Stimulated activated CD4-positive, alpha-beta T cell treated with anti-CD3 and anti-CD28 coated beads, Interleukin-1b, Interleukin-23, amount 100 ng/mL, for 48 hours (primary cell): Measurements from ENCODE around the gene NEK2.
"Not testable (repeated sequence)": the region's sequence is repeated elsewhere in the genome, so short reads cannot be mapped to it uniquely, and the experiment has no call there.

Source experiments
- DNase-seq: peaks from one replicate; pipeline ENCODE4 v3.0.0-alpha.2; 2020

NEK2 gene

GRCh38 chr1:211693911-211694310 is 18.5 kb upstream of the NEK2 start:
- DNase-seq = not testable (repeated sequence)

DNA sequence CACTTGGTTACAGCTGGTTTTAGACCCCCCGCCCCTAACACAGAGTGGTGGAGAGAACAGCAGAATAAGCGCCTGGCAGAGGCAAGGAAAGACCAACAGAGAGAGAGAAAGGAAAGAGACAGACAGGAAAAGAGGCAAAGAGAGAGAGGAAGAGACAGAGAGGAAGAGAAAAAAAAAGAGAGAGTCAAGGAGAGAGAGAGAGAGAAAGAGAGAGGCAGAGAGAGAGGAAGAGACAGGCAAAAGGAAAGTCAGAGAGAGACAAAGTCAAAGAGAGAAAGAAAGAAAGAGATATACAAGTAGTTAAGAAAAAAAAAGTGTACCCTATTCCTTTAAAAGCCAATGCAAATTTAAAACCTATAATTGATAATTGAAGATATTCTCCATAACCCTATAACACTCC is 13.0 kb upstream of the NEK2 start:
- no peak for DNase-seq

- DNase-seq = no peak
Observed at GRCh38 chr1:211687462-211688215, 12.2 kb upstream of the NEK2 start.

- DNase-seq = no peak
Observed at GRCh38 chr1:211685823-211686222, 10.4 kb upstream of the NEK2 start.

DNA sequence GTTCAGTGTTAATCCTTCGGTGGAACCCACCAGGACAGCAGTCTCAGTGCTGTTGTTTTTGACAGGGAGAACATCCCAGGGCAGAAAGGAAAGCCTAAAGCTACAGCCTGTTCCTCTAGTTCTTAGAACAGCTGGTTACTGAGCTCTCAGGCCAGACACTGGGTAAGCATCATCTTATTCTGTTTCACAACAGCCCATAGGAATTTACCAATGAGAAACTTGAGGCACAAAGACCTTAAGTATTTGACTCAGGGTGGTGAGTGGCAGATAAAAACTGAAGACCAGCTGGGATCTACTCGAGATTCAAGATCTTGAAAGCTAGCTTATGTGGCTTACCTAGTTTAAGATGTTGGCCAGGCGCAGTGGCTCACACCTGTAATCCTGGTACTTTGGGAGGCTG is 9.4 kb upstream of the NEK2 start:
- DNase-seq = no peak

DNA sequence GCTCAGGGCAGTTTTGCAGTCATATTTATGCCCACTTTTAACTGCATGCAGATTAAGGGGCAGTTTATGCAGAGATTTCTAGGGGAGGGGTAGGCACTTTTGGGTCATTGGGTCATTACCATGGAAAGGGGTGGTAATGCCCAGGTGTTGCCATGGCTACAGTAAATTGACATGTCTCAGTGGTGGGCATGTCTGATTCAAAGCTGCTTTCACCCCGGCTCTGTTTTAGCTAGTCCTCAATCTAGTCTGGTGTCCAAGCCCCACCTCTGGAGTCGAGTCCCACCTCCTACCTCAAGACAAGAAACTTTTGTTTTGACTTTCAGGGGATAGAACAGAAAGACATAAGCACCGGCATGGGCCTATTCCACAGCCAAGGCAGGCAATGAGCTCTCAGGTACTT is 8.9 kb upstream of the NEK2 start:
- DNase-seq = no peak

DNA sequence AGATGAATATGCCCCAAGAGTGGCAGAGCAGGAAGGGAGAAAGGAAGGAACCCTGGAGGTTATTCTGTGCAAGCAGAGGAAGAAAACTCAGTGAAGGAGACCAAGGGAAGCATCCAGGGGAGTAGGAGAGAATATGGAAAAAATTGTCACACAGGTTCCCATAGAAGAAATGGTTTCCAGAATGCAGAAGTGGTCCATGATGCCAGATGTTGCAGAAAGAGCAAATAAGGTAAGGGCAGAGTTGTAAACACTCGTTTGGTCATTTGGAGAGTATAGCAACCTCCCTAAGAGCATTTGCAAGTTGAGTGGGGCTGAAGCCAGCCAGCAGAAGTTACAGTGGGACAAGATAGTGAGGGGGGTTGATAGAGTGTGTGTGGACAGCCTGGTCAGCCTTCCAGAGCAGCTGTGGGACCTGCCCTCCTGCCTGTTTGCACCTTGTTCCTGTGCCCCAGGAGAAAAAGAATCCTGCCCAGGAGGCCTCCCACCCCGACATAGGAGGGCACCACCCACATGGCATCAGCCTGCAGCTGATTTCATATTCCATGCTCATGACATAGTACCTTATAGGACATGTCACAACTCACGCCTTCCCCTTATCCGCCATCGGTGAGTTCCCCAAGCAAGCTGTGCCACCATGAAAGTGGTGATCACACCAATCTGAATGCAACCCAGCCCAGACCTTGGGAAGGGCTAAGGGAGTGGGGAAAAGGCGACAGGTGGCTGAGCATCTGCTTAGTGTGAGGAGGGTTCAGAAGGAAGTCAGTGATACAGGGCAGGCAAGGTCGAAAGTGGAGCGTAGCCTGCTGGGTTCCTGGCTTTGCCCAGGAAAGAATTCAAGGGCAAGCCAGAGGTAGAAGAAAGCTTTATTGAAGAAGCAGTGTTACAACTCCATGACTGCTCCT is 8.2 kb upstream of the NEK2 start:
- no peak for DNase-seq

DNA sequence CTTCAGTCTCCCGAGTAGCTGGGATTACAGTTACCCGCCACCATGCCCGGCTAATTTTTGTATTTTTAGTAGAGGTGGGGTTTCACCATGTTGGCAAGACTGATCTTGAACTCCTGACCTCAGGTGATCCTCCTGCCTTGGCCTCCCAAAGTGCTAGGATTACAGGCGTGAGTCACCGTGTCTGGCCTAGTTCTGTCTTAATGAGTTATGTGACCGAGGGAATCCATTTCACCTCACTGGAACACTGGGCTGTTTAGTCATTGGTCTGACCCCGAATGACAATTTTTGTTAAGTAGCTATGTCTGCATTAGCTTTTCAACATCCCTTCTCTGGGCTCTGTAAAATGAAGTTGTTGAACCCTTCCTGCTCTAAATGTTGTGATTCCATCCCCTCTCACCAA is 6.8 kb upstream of the NEK2 start:
- DNase-seq = not testable (repeated sequence)

DNA sequence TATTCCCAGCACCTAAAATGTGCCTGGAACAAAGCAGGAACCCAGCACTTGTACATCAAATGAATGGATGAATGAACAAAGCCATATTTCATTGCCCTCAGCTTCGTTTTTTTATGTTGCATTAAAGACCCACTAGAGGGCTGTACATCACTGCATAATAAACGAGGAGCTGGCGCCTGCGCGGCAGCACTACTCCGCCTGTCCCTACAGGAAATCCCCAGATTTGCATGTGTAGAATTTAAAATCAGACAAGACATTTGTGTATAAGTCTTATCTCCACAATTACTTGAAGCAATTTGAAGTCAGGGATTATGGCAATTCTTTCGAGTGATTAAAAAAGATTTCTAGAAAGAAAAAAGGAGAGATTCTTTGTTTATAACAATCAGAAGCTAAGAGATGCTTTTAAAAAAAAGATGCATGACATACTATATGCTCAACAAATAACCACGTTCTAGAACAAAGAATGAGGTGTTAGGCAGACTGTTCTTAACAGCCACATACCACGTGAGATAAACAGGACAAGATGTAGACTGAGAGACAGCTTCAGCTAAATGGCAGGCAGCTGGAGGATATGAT is 5.4 kb upstream of the NEK2 start:
- peak; percentile 78 for DNase-seq

DNA sequence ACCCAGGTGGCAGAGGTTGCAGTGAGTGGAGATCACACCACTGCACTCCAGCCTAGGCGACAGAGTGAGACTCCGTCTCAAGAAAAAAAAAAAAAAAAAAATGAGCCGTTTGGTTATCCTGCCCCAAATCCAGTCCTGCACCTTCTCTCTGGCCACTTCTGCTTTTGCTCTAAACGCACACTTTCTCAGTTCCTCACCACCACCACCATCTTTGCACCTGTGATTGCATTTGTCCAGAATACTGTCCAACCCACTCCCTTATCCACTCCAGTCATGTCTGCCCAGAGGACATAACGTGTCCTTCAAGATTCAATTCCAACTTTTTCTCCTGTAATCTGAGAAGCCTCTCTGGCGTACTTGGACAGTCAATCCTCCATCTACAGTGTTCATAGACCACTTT is 2.2 kb upstream of the NEK2 start:
- DNase-seq = no peak

GRCh38 chr1:211676761-211677160 is 1.3 kb upstream of the NEK2 start:
- DNase-seq = no peak

GRCh38 chr1:211676106-211676583 is 724 bp upstream of the NEK2 start:
- no peak for DNase-seq

DNA sequence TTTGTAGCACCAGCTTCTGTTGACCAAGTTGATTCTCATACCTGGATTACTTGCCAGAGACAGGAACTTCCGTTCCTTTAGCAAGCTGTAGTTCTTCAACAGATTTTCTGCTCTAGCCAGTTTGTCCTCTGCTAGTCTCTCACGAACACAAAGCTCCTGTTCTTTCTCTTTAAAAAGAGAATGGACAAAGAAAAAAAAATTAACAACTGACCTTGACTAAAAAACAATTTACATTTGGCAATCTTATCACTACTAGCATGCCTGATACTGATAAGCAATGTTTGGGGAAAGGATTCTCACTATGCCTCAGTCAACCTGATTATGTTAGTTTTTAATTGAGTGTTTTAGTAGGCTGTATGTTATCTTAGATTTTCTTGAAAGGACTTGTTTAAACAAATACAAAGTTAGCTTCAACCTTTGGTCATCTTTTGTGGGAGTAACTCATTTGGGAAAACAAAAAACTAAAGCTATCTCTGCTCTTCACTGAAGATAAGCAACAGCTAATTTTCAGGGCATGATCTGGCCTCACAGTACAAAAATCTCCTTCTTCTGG is 8.3 kb downstream of the NEK2 start:
- no peak for DNase-seq

GRCh38 chr1:211660718-211661222 is 14.7 kb downstream of the NEK2 start:
- no peak for DNase-seq

- no peak for DNase-seq
Observed at GRCh38 chr1:211656728-211657127, 18.7 kb downstream of the NEK2 start.

- peak; percentile 82 for DNase-seq
Observed at GRCh38 chr1:211654838-211655787, 20.3 kb downstream of the NEK2 start.

- no peak for DNase-seq
Observed at GRCh38 chr1:211653959-211654496, 21.4 kb downstream of the NEK2 start.

DNA sequence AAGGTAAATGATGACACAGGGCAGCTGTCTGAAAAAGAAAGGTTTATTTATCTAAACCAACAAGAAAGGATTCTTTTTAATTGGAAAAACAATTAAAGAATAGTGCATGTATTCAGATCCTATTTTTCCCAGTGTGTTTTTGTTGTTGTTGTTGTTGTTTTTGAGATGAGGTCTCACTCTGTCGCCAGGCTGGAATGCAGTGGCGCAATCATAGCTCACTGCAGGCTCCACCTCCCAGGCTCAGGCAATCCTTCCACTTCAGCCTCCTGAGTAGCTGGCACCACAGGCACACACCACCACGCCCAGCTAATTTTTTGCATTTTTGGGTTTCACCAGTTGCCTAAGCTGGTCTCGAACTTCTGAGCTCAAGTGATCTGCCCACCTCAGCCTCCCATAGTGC is 22.1 kb downstream of the NEK2 start:
- no peak for DNase-seq

DNA sequence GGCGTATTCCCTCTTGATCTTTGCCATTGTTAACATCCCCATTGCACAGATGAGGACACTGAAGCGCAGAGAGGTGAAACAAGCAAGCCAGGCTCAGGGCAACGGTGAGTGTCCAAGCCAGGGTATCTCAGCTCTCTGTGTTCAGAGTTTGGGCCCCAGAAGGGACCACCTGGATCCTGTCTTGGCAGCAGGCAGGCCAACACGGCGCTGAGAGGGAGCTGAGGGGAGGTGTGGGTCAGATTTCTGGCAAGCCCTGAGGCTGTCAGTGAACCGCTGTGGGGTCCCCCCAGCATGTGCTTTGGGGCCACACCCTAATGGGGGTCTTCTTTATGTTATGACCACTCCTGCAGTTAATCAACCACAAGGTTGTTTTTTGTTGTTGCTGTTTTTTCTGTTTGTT is 23.1 kb downstream of the NEK2 start:
- DNase-seq = no peak

- no peak for DNase-seq
Observed at GRCh38 chr1:211650904-211651303, 24.5 kb downstream of the NEK2 start.
